Measurements from ENCODE around the gene ZNF581.

GRCh38 chr19:55615543-55616394, 27.7 kb upstream of the ZNF581 start:
- TF ChIP-seq, protein P1, sequence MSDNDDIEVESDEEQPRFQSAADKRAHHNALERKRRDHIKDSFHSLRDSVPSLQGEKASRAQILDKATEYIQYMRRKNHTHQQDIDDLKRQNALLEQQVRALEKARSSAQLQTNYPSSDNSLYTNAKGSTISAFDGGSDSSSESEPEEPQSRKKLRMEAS (IDR thresholded peaks at IDR 0.05), result no peak
- no peak for TF ChIP-seq NFIC (IDR thresholded peaks at IDR 0.05)
- TF ChIP-seq, protein P2, sequence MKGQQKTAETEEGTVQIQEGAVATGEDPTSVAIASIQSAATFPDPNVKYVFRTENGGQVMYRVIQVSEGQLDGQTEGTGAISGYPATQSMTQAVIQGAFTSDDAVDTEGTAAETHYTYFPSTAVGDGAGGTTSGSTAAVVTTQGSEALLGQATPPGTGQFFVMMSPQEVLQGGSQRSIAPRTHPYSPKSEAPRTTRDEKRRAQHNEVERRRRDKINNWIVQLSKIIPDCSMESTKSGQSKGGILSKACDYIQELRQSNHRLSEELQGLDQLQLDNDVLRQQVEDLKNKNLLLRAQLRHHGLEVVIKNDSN (IDR thresholded peaks at IDR 0.05), result no peak
- no peak for TF ChIP-seq EP300 (IDR thresholded peaks at IDR 0.05; ENCODE audit: borderline replicate concordance)
- TF ChIP-seq, protein P3, sequence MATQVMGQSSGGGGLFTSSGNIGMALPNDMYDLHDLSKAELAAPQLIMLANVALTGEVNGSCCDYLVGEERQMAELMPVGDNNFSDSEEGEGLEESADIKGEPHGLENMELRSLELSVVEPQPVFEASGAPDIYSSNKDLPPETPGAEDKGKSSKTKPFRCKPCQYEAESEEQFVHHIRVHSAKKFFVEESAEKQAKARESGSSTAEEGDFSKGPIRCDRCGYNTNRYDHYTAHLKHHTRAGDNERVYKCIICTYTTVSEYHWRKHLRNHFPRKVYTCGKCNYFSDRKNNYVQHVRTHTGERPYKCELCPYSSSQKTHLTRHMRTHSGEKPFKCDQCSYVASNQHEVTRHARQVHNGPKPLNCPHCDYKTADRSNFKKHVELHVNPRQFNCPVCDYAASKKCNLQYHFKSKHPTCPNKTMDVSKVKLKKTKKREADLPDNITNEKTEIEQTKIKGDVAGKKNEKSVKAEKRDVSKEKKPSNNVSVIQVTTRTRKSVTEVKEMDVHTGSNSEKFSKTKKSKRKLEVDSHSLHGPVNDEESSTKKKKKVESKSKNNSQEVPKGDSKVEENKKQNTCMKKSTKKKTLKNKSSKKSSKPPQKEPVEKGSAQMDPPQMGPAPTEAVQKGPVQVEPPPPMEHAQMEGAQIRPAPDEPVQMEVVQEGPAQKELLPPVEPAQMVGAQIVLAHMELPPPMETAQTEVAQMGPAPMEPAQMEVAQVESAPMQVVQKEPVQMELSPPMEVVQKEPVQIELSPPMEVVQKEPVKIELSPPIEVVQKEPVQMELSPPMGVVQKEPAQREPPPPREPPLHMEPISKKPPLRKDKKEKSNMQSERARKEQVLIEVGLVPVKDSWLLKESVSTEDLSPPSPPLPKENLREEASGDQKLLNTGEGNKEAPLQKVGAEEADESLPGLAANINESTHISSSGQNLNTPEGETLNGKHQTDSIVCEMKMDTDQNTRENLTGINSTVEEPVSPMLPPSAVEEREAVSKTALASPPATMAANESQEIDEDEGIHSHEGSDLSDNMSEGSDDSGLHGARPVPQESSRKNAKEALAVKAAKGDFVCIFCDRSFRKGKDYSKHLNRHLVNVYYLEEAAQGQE (IDR thresholded peaks at IDR 0.05; ENCODE audit: low read depth), result no peak

Measured in Ishikawa (cell line).